ENCODE results near the gene ZNF729.

- TF ChIP-seq CTCF (IDR thresholded peaks at IDR 0.05) (no peak), POLR2A (IDR thresholded peaks at IDR 0.05) (no peak), EP300 (IDR thresholded peaks at IDR 0.05) (no peak)
Measured at GRCh38 chr19:22256856-22257255, 29.4 kb upstream of the ZNF729 start.
